Fibroblast of lung (primary cell): ENCODE data around the gene NFATC4.

Experiments used
- EZH2 ChIP-seq: IDR thresholded peaks from 2 replicates; pipeline ENCODE4 v1.5.1; 2012; ENCODE audit warnings: low read length, control low read depth, mild to moderate bottlenecking; ENCODE audit errors: missing control alignments
- TF ChIP-seq, protein P1 (sequence below), 2 donors: IDR thresholded peaks in 1 of 2; conservative IDR thresholded peaks in 1 of 2; 1 replicate in 1 of 2; 2 replicates in 1 of 2; pipeline ENCODE4 v1.5.1; 2011 to 2012; ENCODE audit warnings: low read length in 2 of 2, control low read depth in 1 of 2, inconsistent platforms in 1 of 2, low read depth in 1 of 2, mild to moderate bottlenecking in 1 of 2

DNA sequence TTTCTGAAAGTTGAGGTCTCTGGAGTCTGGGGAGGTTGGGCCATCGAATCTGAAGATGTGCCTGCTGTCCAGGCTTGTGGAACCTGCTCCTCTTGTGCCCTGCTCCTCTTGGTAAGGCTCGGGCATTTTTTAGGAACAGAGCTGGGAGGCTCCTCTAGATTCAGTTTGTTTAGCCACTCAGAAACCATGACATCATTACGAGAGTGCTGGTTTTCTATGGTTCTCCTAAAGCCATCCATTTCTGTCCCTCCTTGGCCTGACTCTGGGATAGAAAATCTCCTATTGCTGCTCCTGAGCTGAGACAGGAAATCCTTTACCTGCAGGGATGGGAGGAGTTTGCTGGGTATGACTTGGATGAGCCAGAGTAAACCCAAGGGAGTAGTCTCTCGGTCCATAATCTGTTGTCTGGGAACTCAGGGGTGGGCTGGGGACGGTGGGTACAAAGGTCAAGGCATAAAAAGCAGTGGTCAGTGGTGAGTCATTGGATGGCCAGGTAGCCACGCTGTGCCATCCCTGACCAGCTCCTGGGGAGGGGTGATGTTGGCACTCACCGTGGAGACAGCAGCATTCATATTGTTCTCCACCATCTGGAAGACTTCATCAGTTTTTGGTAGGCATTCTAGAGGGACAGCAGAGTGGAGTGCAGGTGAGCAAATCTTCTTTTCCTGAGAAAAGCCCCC is 30.7 kb upstream of the NFATC4 start:
- TF ChIP-seq, protein P1, sequence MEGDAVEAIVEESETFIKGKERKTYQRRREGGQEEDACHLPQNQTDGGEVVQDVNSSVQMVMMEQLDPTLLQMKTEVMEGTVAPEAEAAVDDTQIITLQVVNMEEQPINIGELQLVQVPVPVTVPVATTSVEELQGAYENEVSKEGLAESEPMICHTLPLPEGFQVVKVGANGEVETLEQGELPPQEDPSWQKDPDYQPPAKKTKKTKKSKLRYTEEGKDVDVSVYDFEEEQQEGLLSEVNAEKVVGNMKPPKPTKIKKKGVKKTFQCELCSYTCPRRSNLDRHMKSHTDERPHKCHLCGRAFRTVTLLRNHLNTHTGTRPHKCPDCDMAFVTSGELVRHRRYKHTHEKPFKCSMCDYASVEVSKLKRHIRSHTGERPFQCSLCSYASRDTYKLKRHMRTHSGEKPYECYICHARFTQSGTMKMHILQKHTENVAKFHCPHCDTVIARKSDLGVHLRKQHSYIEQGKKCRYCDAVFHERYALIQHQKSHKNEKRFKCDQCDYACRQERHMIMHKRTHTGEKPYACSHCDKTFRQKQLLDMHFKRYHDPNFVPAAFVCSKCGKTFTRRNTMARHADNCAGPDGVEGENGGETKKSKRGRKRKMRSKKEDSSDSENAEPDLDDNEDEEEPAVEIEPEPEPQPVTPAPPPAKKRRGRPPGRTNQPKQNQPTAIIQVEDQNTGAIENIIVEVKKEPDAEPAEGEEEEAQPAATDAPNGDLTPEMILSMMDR (conservative IDR thresholded peaks at IDR 0.05 in 1 of 2, IDR thresholded peaks at IDR 0.05 in 1 of 2; ENCODE audit: low read depth in 1 of 2, low read length in 2 of 2) = no peak
- no peak for TF ChIP-seq EZH2
